ENCODE data around the gene MEF2C.

Gene MEF2C

DNA sequence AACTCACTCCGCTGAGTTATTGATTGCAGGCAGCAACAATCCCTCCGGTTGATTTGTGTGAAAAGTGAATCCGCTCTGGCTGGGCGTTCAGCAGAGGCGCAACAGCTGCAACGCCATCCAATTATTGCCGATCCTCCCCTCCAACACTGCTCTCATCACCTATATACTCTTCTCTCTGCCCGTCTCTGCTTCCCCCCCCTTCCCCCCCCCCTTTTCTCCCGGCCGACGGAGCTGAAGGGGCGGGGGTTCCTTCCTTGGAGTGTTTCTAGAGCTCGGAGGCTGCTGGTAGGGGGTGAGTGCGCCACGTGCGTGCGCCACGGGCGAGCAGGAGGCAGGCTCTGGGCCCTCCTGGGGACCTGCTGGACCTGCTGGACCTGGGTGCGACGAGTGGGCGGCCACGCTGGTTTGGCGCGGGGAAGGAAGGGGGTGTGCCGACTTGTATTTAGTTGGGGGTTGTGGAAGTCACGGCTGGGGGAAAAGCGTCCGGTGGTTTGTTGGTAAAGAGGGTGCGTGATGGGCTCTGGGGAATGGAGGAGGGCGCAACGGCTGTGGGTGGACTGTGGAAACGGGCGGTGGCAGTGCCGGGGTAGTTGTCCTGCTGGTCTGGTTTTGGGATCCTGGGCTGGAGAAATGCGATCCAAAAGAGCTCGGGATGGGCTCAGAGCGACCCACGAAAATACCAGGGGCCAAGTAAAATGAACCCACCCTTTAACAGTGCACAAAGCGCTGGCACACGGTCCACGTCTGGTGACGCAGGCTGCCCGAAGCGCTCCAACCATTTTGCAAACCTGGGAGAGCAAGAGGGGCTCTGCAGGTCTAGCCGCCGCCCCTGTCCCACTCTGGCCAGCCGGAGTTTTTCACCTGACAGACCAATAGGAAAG is 6.4 kb upstream of the MEF2C start:
- no peak for DNase-seq (ENCODE audit: low read depth)
- H3K4me3 ChIP-seq (ENCODE audit: low read depth, low read length) = peak overlapping the region; percentile 61

DNA sequence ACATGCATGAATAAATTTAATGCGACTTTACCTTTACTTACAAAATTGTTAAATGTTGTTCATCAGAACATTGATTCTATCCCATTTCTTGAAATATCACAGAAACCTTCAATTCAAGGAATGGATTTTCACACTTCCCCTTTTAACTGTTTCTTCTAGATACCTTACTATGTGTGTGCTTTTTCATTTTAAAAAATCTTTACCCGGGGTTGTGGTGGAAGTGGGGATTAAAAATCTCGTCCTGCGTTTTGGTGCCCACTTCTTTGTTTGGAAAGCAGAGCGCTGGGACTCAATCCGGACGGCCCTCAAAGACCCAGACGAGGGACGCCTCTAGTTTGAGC is 5.8 kb upstream of the MEF2C start:
- no peak for DNase-seq (ENCODE audit: low read depth)
- H3K4me3 ChIP-seq (ENCODE audit: low read depth, low read length) = peak overlapping the region; percentile 61

DNA sequence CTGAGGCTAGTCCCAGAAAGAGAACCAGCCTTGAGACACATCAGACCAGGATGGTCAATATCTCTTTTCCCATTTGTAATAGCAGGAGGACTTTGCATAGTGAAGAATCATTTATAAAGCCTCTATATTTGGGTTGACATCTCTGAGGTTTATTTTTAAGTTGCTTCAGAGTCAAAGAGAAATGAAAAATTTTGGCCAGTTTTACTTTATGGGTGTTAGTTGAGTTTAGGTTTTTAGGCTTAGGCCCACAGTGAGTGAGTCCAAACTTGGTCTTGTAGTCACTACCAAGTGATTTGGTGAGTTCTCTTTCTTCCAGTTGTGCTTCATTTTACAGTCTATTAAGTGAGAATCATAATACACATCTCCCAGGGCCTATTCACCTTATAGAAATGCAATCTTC is 5.3 kb upstream of the MEF2C start:
- no peak overlapping the region for H3K4me3 ChIP-seq (ENCODE audit: low read depth, low read length)
- no peak for DNase-seq (ENCODE audit: low read depth)

DNA sequence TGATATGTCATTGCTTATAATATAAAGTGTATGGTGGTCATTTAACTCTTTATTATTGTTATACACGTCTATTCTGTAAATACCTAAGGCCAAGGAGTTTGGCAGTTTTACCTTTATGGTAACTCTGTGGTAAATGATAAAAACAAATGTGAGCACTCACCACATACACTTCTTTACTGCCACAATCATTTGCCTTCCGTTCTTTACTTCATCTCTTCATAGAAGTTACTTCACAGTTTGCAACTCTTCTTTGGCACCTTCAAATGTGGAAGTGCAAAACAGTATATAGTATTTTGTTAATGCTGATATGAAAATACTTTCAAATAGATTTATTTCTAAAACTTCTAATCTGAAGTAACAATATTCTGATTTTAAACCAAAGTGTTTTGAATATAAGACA is 4.4 kb upstream of the MEF2C start:
- no peak overlapping the region for H3K4me3 ChIP-seq (ENCODE audit: low read depth, low read length)
- DNase-seq (ENCODE audit: low read depth) = no peak

DNA sequence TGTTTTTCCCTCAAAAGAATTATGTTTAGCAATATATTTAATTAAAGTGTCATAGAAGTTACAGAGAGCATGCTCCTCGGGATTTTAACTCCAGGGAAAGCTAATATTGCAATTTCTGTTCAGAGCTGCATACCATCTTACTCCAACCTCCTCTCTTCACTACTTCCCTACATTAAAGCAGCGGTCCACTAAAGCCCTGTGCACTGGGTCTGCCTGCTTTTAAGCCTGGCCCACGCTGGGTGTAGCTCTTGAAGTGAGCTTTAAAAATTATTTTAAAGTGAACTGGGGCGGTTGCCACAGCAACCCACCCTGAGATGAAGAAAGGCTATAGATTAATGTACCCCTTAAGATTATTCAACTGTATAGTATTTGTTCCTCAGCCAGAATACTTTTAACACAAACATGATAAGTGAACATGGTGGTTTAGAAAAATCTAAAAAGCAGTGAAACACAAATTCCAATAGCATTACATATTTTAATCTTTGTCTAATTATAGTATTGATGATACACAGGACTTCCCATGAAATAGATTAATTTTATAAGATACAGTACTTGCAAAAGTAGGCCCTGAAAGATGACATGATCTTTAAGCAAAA is 3.9 kb upstream of the MEF2C start:
- no peak for DNase-seq (ENCODE audit: low read depth)
- H3K4me3 ChIP-seq (ENCODE audit: low read depth, low read length) = no peak overlapping the region

DNA sequence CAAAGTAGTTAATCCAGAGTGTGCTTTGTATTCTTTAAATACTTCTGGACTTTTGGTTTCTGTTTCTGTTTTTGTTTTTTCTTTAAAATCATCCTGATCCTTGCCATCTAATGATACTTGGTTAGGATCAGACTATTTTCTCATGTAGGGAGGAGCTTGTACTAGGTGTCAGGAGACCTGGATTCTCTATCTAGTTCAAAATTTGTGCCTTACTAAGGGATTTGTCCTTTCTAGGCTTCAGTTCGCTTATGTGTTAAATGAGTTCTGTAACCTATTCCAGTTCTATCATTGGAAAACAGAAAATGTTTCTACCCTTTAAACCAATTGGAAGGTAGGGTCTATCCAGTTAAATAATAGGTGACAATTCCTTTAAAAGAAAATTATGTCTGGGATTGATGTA is 3.3 kb upstream of the MEF2C start:
- DNase-seq (ENCODE audit: low read depth) = no peak
- H3K4me3 ChIP-seq (ENCODE audit: low read depth, low read length) = no peak overlapping the region

DNA sequence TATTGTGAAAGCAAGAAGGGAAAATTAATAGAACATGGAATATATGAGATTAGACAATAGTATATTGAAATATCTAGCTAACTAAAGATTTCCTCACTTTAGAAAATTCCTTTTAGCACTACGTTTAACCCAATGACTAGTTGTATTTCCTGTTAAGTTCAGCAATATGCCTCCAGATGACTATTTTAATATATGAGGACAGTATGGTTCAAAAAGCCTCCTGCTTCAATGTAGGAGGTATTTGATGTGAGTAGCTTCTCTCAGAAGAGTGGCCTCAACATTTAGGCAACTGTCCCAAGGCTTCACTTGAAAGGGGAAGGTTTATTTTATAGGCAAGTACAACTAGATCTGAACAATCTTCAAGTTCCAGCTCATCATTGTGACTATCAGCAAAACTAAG is 2.0 kb upstream of the MEF2C start:
- no peak overlapping the region for H3K4me3 ChIP-seq (ENCODE audit: low read depth, low read length)
- DNase-seq (ENCODE audit: low read depth) = no peak

DNA sequence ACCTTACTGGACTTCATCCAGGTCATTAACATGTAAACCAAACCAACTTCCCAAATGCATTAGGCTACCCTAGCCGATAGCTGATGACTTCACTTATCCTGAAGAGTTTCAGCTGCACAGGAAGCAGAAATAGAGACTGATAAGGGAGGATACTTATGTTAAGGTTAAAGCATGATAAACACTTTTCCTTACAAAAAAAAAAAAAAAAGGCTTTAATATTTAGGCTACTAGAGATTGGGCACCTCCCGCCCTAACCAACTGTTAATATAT is 1.6 kb upstream of the MEF2C start:
- DNase-seq (ENCODE audit: low read depth) = no peak
- peak overlapping the region; percentile 70 for H3K4me3 ChIP-seq (ENCODE audit: low read depth, low read length)

DNA sequence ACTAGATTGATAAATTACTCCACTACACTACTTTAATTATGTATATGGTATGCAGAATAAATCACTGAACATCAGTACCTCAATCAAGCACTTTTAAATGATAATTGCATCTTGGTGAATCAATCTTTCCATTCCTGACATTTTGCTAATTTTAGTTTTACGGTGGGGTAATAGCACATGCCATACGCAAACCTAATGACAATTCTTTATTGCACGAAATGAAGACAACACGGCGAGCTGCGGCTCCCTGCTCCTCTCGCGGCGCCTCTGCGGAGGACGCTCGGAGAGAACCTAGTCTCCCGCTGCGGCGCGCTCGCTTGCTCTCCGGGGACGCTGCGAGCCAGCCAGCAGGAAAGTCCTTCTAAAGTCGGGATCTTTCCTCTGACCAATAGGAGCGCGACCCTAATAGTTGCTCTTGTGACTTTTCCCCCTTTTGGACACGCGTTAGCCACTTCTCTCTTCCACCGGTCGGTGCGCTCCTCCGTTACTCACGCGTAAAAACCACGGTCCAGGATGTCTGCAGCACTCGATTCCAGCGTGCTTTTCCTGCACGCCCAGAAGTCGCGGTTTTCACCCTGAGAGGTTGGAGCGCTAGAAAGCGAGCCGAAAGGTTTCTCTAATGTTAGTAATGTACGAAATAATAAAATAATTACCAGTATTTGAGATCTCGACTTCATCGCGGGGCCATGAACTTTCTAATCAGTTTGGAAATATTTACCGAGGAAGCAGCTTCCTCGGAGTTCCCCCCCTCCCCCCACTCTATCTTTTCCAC is 1.0 kb upstream of the MEF2C start:
- peak overlapping the region; percentile 70 for H3K4me3 ChIP-seq (ENCODE audit: low read depth, low read length)
- no peak for DNase-seq (ENCODE audit: low read depth)

DNA sequence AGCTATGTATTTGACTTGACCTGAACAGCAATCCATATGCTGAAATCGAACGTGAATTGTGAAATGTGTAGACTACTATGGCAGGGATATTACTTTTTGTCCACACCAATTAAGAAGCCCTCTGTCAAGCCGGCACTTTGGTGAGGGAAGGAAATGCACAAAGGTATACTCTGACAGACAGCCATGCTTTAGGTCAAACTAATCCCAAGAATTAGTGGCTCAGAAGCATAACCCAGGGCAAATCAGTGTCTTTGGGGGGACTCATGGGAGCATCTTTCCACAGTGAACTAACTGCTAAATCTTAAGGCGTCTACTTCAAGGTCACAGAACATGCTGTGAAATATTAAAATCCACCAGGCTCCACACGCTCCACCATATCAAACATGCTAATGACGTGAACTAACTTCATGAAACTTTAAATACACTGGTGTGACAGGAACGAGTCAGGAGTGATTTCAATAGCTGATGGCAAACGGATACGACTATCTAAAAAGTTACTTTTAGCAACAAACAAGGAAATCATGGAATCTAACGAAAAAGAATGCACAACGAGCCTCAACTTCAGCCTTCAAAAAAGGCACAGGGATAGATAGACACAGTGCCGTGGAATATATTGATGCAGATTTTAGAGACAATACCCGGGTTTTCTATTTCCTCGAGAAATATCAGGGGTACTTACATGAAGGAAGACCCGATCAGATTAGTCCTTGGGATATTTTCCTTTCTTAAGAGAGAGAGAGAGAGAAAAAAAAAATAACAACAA is 527 bp downstream of the MEF2C start:
- peak overlapping the region; percentile 70 for H3K4me3 ChIP-seq (ENCODE audit: low read depth, low read length)
- no peak for DNase-seq (ENCODE audit: low read depth)

DNA sequence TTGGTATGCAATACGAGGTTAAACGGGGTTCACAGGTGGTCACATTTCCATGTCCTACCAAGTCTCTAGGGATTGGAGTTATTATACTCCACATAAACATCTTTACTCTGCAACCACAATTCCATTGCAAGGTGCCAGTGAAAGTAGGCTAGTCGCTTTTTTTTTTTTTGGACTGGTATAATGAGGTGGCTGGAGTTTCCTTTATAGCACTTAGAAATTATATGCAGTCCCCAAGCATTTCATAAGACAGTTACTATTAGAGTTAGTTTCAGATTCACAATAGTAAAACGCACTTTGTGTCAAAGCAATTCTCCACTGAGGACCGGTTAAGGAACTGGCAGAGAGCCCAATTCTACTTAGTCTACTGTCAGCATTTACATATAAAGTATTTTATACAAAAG is 1.4 kb downstream of the MEF2C start:
- DNase-seq (ENCODE audit: low read depth) = no peak
- H3K4me3 ChIP-seq (ENCODE audit: low read depth, low read length) = peak overlapping the region; percentile 70

DNA sequence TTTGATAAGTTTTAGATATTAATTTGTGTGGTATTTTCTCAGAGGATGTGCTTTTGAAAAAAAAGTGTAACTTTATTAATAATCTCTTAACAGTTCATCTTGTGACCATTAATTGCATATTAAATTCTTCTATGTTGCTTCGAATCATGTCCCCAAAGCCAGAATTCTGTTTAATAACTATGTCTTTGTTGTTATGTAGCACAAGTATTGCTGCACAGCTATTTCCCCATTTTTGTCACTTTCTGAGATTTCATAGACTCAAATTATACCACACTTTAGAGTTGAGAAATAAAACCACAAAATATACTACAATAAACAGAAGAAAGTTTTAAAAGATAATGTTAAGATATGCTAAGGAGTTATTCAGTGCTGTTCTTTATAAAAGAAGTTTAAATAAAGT is 2.8 kb downstream of the MEF2C start:
- no peak overlapping the region for H3K4me3 ChIP-seq (ENCODE audit: low read depth, low read length)
- DNase-seq (ENCODE audit: low read depth) = no peak

DNA sequence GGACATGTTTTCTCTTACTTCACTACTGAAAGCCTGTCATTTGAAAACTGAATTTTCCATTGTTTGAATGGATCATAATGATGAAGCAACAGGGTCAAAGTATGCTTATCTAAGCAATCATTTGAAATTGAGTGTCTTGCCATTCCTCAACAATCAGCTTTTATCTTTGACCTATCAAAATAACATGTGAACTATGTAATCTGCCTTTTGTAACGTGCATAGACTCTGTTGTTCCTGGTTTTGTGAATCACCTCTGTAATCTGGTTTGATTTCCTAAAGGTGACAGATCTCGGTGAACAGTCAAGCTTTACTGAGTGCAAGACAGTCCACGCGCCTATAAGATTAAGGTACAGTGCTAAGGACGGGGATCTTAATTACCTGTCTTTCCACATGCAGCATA is 3.3 kb downstream of the MEF2C start:
- no peak for DNase-seq (ENCODE audit: low read depth)
- H3K4me3 ChIP-seq (ENCODE audit: low read depth, low read length) = peak overlapping the region; percentile 3

DNA sequence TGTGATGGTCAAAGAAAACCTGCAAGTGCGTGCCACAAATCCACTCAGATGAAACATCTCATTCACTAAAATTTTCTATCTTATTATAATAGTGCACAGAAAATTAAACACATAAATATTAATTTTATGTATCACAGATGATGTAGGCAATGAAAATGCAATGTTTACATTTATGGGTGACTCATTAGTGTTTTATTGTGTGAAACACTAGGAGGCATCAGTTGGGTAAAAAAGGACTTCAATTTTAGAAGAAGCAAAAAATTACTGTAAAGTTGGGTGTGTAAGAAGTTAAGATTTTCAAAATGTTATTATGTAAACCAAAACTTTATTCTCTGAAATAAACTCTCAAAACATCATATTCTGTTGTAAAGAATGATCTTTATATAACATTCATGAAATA is 4.0 kb downstream of the MEF2C start:
- no peak overlapping the region for H3K4me3 ChIP-seq (ENCODE audit: low read depth, low read length)

DNA sequence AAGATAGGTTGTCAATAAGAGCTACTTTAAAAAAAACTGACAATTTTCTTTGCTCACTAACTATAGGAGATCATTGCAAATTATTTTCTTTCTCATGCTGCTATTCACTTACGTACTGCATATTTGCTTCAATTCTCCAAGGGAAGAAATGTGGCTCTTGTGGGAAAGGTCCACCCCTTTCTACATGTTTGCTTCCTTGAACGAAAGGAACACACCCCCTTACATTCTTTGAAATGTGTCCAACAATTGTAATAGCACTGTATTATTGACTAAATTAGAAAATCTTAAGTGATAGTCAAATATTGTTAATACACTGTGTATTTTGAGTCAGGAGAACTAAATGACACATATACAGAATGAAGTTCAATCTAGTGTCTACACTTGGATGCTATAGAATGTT is 5.2 kb downstream of the MEF2C start:
- DNase-seq (ENCODE audit: low read depth) = no peak
- no peak overlapping the region for H3K4me3 ChIP-seq (ENCODE audit: low read depth, low read length)

More for the DNA sequence above, 4.0 kb downstream of the MEF2C start:
- DNase-seq (ENCODE audit: low read depth) = no peak

DNA sequence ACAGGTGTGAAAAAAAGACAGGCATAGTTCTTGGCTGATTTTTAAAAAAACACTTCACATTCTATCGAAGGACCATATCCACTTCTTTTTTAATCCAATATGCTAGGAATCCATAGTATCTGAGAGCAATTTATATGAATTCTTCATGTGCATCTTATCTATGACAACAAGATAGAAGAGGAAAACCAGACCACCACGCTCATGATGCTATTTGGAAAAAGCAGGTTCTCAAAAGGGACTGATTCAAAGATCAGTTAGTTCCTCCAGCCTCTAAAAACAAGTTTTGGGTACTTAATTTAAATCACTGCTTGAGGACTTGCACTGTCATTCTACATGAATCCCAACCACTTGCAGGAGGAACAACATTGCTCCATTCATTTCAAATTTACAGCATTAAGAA is 6.3 kb downstream of the MEF2C start:
- H3K4me3 ChIP-seq (ENCODE audit: low read depth, low read length) = no peak overlapping the region
- no peak for DNase-seq (ENCODE audit: low read depth)

DNA sequence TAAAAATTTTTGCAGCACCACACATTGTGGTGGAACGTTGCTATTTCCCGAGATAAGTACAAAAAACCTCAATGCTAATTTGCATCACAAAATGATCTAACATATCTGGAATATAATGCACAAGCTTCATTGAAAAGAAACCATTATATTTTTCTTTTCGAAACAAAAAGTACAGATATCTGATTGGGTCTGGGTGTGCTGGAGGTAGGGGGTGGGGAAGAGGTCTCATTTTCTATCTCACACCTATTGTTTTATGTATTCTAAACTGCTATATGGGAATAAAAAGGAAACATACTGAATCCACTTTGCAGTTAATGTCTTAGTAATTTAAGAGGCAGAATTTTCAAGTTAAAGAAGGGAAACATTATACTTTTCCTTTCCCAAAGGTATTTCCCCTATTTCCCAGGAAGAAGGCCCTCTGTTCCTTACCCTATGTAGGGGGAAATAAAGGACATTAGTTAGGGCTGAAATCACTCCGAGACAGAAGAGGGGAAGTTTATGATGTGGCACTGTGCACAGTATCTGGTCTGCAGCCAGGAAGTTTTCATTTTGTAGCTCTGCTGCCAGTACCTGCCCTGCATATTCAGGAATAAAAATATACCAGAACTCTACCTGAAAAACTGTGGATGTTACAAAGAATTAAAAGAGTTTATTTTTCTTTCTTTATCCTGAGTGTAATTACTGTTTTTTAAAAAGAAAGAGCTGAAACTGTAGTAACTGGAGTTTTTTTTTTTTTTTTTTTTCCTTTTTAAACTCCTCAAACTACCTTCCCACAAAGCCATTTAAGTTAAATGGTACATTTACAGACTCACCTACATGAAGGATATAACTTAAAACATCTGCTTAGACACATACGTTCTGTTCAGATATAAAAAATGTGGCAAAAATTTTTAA is 7.4 kb downstream of the MEF2C start:
- no peak overlapping the region for H3K4me3 ChIP-seq (ENCODE audit: low read depth, low read length)
- DNase-seq (ENCODE audit: low read depth) = no peak

DNA sequence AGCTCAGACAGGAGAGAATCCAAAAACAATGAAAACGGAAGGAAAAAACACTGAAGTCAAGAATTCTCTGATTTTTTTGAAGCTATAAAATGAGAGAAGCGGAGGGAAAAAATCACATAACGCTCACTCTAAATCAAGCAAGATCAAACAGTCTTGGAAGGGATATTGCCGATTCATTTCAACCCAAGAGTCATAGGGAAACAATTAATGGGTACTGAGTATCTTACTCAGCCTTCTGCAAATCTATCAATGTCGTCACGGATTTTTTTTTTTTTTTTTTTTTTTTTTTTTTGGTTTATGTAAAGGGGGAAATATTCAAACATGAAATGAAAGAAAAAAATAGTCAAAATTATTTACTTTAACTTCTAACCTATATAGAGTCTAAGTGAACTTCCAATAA is 9.5 kb downstream of the MEF2C start:
- DNase-seq (ENCODE audit: low read depth) = no peak
- H3K4me3 ChIP-seq (ENCODE audit: low read depth, low read length) = no peak overlapping the region

DNA sequence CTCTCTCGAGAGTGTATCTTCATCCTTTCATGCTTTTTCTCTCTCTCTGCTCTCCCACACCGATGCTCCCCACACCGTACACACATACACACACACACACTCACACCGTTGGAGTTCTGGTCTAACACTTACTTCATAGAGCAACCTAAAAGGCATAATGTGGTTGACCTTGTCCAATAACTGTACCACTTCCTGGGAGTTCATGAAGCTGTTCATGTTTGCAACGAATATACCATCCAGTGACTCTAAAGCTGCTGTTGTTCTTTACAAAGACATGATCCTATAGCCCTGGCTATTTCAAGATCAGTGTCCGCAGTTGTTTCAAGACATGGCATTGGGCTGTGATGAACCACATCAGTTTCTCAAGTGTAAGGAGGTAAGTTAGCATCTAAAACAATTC is 10.0 kb downstream of the MEF2C start:
- H3K4me3 ChIP-seq (ENCODE audit: low read depth, low read length) = no peak overlapping the region
- no peak for DNase-seq (ENCODE audit: low read depth)

Data from skeletal muscle cell (primary cell).